NCI-H345 (cell line): ENCODE data around the gene LEP.

ENCODE experiments used
- DNase-seq: peaks from one replicate; lab custom pipeline; 2025; lab: John Stamatoyannopoulos, UW

The LEP gene

GRCh38 chr7:128240696-128241386 lies at the start of gene LEP:
Gene LEP, plus strand, starts transcription at chr7:128241278. Its CDS starts 10,741 bp downstream, at chr7:128252019.
- DNase-seq = no peak

DNA sequence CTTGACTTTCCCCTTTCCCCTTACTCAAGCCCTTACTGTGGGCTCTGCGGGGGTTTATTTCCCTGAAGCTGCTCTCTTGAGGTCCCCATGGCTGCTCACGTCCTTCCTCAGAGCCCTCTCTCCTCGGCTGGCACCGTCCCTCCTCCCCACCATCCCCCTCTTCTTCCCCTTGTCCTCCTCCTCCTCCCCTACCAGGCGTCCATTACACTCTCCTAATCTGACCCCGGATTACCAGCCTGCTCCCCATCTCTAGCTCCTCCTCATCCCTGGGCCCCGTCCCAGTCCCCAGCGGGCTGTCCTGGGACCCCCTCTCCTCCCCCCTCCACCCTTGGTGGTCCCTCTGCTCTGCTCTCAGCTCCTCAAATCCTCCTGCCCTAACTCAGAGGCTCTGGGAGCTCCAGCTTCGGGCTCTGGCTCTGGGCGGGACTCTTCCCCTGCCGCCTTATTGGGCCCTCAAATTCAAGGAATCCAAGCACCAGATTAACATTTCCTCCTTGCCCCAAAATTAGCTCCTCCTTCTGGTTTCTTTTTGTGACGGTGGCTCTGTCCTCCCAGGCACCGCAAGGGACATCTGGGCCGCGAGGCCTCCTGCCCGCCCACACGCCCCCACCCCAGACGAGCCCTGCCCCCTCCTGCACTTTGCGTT lies 48.5 kb upstream of the LEP start:
- no peak for DNase-seq

GRCh38 chr7:128194533-128195282 lies 46.4 kb upstream of the LEP start:
- no peak for DNase-seq

- no peak for DNase-seq
Observed at GRCh38 chr7:128197589-128197988, 43.5 kb upstream of the LEP start.

DNA sequence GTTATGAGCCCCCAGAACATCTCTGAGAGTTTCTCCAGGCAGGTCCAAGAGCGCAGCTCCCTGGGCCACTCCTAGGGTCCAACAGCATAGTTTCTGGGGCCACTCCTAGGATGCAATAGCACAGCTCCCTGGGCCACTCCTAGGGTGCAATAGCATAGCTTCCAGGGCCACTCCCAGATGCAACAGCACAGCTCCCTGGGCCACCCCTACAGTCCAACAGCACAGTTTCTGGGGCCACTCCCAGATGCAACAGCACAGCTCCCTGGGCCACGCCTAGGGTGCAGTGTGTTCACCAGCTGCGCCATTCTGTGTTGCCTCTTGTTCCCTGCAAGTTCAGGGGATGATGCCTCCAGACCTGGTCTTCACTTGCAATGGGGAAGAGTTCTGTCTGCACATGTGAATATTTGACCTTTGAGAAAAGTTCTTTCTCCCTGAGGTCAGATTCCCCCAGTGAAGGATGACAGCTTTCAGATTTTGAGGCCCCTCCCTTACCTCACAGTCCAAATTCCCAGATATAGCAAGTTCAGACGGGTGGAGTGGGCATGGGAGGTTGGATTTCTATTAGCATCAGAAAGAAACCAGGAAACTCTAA lies 43.0 kb upstream of the LEP start:
- DNase-seq = no peak

DNA sequence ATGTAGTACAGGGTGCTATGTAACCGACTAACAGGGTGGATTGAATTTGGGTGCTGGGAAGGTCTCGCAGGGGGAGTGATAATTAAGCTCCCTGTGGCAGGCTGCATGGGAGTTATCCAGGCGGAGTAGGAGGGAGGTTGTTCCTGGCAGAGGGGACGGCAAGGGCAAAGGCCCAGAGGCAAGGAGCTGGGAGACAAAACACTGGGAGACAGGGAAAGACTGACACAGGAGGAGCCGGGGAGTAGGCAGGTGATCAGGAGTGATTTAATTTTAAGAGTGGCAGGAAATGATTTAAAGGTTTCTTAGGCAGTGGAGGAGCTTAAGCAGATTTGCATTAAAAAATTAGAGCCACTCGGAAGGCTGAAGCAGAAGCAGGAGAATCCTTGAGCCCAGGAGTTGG lies 40.7 kb upstream of the LEP start:
- no peak for DNase-seq

DNA sequence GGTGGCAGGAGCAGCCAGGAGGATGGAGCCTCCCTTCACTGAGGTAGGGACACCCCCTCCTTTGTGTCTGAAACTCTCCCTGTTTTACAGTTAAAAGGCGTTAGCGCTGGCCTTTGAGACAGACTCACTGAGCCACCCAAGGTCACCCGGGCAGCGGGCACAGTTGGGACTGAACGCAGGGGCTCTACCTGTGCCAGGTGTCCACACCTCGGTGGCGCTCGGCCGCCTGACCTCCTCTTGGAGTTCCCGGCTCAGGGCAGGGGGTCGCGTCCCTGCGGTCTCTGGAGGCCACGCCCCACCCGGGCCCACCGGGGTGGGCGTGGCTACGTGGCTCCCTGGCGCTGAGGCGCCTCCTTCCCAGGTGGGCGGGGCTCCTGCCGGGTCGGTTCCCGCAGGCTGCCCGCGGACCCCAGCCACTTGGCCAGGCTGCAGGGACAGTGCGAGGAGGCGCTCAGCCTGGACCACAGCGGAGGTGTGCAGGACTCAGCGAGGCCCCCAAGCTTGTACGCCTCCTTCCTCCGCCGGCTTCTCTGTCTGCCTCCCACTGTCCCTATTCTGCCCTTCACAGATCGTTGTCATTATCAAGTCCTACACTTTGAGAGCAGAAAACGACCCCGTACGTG lies 39.9 kb upstream of the LEP start:
- DNase-seq = no peak

- no peak for DNase-seq
Observed at GRCh38 chr7:128201690-128202085, 39.4 kb upstream of the LEP start.

DNA sequence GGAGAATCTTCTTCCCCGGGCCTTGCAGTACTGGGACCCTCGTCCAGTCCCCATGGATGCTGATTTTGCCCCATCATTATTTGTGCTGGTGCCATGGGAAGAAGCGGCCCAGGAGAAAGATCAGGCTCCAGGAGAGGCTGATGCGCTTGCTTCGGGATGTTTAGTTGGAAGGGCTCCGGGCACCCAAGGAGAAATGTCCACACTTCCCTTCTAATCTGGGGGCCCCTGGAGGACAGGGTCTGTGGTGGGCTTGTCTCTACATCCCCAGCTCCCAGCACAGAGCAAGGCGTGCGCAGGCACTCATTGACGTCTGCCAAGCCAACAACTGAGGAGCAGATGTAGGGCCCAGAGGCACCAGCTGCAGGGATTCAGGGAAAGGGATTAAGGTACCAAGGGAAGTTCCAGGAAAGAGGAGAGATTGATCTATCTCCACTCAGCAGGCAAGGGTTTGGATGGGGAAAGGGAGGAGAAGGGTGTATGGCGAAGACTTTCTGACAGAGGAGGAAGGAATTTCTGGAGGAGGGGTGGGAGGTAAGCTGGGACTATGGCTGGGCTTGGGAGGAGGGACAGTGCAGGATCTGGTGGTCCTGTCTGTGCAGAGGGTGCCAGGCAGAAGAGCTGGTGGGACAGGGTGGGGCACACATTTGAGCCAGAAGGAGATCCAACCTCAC lies 38.7 kb upstream of the LEP start:
- DNase-seq = no peak

DNA sequence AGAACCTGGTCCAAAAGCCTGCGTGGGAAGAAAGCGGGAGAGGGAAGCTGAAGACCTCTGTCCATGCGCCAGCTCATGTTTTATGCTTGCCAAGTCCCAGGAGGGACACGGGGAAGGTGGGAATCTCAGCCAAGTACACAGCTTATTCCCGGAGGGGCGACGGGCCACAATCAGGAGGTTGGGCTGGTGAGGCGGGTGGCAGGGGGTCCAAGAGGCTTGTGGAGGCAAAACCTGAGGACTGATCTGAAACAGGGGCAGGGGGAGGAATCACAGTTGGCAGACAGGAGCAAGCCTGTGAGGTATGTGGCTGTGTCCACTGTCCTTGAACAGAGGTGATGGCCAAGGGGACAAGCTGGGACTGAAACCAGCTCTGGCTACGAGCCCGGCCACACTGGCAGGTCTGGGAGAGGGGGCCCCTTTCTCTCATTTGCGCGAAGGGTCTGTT lies 38.0 kb upstream of the LEP start:
- no peak for DNase-seq

- DNase-seq = no peak
Observed at GRCh38 chr7:128203710-128204214, 37.3 kb upstream of the LEP start.

DNA sequence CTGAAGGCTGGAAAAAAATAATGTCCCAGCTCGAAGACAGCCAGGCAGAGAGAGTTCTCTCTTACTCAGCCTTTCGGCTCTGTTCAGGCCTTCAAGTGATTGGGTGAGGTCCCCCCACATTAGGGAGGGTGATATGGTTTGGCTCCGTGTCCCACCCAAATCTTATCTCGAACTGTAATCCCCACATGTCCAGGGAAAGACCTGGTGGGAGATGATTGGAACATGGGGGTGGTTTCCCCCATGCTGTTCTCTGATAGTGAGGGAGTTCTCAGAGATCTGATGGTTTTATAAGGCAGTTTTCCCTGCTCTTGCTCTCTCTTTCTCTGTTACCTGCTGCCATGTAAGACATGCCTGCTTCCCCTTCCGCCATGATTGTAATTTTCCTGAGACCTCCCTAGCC lies 36.6 kb upstream of the LEP start:
- no peak for DNase-seq

DNA sequence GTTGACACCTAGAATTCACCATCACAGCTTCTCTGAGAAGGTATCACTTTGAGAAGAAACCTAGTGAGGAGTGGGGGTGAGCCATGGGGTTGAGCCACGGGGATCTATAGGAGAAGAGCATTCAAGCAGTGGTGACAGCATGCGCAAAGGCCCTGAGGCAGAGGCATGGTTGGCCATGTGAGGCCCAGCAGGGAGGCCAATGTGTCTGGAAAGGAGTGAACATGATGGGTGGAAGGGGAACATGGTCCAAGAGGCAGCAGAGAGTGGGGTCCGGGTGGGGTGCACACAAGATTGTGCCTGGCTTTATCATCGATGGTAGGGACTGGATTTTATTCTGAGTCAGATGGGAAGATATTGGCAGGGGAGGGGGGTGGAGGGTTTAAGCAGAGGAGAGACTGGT lies 36.0 kb upstream of the LEP start:
- DNase-seq = no peak

DNA sequence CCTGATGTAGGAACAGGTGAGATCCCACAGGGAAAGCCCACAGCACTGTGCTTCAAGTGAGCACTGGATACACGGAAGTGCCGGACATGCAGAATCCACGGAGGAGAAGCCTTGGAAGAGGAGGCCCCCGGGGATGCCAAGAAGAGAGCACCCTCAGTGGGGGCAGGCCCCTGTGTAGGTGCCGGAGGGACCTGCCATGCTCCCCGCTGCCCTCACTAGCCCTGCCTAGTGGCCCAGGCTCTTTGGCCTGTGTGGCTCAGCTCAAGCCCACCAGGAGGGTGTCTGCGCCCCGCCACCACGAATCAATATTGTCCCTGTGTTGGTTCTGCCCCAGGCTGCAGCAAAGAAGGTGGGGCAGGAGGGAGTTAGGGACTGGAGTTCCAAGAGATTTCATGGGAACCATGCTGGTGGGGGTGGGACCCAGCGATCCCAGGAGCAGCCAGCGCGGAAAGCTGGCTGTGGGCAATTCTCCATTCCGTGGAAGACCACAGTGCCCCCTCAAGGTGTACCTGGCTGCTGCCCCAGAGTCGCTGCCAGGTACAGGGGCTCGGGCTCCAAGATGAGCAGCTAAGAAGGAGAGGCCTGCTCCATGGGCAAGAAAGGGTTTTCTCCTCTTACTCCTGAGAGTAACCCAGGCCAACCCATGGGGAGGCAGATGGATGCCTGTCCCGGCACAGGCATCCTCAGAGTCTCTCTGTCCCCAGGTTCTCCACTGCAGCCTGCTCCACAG lies 34.9 kb upstream of the LEP start:
- no peak for DNase-seq

- DNase-seq = no peak
Observed at GRCh38 chr7:128206747-128207500, 34.2 kb upstream of the LEP start.

DNA sequence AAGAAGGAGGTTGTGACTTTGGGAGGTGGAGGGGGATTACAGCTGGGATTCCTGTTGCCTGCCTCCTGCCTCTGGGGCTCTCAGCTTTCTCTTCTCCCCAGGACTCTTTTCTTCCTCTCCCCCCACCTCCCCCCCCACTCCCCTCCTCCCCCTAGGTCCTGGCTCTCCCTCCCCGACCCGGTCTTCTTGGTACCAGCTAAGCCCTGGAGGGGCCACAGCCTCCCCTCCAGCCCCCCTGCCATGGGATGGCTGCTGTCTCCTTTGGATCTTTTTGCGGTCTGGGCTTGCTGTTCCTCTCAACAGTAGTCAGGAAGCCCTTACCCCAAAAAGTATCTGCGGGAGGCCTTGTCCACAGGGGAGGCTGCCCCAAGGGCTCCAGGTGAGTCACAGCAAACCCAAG lies 33.5 kb upstream of the LEP start:
- DNase-seq = no peak

DNA sequence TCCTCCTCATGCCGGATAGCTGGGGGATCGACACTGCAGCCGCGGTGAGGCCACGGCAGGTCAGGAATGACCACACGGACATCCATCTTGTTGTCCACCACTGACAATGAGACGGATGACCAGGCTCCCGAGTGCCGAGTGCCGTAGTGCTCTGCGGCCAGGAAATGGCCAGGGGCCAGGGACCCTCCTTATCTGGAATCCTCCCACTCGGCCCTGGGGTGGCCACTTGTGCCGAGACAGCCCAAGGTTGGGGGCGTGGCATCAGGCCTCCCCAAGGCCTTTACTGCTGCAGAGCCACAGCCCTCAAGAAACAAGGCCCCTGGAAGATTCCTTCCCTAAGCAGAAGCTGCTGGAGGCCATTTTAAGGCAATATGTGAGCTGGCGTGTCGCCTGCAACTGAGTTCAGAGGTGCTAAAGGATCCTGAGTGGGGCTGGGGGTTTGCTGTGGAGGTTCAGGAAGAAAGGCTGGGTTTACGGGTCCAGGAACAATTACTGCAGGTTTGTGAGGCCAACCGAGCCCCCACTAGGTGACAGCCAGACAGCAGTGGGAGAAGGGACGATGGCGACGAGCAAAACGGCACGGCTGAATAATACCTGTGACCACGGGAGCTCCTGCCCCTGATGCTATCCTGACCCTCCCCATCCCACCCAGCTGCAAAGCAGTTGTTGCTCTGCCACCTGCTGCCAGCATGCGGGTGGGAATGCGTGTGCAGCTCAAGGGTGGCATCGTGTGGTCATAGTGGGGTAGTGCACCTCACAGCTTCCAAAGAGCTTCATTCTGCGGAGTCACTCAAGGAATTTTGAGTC lies 31.6 kb upstream of the LEP start:
- DNase-seq = peak; percentile 78

GRCh38 chr7:128210036-128210347 lies 31.1 kb upstream of the LEP start:
- DNase-seq = no peak
